ENCODE results near the gene METTL24.
"Not testable (repeated sequence)": the region's sequence is repeated elsewhere in the genome, so short reads cannot be mapped to it uniquely, and the experiment has no call there.

Gene METTL24

DNA sequence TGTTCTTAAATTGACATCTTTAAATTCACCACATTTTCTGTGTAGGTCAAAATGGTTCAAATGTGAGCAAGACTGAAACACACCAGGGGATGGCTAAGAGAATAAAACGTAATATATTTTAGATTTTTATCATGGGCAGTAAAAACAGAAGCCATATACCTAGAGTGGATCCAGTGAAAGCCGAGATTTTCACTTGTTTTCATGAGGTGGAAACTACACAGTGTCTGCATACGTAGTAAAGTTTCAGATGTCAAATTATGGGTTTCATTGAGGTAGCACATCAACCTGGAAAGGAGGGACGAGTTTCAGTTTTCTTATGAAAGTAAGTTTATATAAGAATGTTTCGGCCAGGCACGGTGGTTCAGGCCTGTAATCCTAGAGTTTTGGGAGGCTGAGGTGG, 25.9 kb downstream of the METTL24 start:
- no peak for DNase-seq

DNA sequence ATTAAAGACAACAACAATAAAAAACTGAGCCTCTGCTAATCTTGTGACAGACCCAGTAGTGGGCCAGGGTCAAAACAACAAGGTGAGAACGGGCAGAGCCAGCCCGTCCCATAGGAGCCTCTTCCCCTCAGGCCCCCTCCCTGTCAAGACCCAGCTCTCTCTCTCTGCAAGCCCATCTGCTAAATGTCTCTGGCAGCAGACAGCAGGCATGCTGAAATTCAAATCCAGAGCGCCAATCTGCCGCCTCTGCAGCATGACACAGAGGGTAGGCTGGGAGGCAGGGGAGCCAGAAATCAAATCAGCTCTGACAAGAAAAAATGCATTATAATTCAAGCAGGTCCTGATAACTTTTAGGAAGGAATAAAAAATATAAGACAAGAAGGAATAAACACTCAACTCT, 26.3 kb downstream of the METTL24 start:
- DNase-seq: no peak

DNA sequence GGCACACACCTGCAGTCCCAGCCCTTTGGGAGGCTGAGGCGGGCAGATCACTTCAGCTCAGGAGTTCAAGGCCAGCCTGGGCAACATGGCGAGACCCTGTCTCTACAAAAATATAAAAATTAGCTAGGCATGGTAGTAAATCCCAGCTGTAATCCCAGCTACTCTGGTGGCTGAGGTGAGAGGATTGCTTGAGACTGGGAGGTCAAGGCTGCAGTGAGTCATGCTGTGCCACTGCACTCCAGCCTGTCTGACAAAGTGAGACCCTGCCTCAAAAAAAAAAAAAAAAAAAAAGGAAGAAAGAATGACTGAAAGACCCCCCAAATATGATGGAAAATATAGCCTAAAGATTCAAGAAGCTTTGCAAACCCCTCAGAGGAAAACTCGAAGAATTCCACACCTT, 26.8 kb downstream of the METTL24 start:
- no peak for DNase-seq

DNA sequence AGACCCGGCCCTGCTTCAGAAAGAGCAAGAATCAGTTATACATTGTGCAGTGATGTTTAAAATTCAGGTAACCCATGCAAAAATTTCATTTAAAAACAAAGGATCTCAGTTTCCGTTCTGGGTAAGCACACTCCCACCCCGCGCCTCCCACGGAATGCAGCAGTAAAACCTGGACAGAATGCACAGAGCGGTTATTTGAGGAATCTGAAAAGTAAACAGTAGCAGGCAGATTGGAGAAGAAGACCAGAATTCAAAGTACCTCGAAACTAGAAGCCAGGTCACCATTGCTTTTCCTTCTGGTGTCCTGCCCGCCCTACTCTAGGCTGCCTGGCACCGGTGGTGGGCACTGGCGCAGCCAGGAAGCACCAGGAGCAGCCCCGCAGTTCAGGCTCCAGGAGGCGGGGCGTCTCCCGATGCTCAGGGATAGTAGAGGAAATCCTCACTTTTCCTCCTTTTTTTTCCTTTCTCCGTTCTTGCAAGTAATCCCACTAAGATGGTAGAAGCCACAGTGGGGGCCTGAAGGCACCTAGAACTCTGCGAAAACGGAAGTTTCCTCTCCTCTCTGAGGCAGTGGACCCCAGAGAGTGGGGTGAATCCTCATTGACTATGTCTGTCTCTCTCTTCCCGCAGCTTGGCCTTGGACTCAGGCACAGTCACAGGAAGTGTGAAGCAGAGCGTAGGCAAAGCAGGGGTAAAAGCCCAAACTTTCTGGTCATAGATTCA, 28.3 kb downstream of the METTL24 start:
- no peak for DNase-seq

DNA sequence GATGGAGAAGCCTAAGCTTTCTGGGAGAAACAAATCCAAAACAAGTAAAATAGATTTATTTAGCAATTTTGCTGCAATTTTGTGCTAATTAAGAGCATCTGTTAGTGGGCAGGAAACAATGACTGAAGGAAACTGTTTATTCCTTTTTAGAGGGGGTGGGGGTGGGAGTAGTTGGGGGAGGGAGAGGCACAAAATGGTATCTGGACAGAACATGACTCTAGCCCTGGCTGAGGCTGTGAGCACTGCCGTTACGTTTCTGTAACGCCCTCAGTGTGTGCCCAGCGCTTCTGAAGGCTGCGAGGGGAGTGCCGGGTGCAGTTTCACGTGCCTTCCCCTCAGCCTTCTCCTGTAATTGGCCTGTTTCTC, 28.8 kb downstream of the METTL24 start:
- DNase-seq: no peak

DNA sequence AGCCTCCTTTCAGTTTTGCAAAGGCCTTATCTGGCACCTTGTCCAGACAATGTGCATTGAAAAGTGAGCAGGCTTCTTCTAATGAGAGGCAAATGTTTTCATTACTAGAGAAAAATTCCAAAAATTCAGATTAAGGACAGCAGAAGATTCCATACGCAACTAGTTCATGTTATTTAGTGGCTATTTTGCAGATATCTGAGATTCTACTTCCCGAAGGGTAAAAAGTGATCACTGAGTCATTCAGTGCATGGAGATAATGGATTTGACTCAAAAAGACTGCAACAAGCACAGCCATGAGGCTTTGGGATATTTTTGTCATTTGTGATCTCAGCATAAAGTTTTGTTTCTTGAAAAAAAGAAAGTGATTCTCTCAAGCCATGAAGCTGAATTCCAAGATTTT, 29.9 kb downstream of the METTL24 start:
- no peak for DNase-seq

DNA sequence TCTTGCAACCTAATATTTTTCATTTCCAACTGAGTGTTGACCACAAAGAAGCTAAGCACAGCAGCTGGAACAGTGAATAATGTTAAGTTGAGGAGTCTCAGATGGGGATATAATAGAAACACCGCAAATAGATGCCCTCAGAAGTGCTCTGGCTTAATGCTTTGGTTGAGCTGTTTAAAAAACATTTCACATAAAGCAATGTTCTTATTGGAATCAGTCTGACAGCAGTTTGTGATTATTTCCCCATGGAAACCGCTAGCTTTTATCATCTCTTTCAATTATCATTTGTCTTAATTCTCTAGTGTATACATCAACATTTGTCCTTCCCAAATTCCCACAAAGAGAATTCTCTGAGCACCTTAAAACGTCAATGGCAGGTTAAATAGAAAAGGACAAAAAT, 30.8 kb downstream of the METTL24 start:
- DNase-seq: no peak

DNA sequence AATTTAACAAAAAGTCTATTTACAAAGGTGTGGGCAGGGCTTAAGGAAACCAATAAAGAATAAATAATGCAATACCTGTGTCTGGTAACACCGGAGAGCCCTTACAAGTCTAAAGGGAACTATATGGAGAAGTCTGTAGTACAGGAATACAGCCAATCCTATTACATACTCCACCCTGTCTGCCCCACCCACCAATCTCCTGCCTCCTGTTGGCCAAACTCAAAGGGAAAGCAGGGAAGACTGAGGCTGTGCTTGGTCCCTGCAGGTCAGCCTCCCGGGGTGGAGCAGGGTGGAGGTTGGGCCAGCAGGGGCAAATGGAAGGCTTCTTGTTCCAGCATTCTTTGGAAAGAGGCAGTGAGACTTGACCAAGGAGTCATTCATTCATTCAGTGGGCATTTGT, 31.5 kb downstream of the METTL24 start:
- DNase-seq: no peak

DNA sequence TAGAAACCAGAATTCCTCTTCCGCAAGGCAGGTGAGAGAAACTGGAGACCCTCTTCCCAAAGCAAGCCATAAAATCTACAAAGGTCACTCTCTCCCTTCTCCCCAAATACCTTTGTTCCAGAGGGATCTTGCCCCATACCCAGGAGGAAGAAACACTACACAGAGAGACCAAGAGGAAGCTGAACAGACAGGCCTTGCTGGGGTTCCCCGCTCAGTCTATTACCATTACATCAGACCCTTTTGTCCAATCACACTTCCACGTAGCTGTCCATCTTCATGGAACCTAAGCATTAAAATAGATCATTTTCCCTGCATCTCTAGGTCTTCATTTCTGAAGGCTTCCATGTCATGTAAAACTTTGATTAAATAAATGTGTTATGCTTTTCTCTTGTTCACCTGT, 32.1 kb downstream of the METTL24 start:
- no peak for DNase-seq

DNA sequence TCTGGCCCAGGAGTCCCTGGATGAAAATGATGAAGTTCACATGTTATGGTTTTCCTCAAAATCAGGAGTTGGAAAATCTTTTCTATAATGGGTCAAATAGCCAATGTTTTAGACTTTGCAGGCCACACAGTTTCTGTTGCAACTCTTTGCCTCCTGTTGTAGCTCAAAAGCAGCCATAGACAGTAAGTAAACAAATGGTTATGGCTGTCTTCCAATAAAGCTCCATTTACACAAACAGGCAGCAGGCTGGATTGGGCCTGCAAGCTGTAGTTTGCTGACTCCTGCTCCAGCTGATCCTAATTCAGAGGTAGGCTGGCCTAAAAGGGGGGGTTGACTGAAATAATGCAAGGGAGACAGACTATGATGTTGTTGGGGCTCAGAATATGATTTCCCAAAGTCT, 33.0 kb downstream of the METTL24 start:
- DNase-seq: no peak

DNA sequence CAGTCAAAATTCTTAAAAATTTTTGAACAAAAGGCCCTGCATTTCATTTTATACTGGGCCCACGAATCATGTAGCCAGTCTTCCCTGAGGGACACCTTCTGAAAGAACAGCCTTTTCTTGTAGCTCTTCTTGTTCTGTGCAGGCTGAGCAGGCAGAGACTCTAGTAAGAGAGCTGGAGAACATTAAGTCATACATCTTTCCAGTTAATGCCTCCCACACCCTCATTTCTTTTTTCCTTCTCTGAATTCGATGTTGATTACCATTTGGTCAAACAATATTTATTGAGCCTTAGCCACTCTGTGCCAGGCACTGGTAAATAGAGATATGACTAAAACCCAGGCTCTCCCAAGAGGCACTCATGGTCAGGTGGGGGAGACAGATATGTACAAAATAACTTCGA, 33.6 kb downstream of the METTL24 start:
- no peak for DNase-seq

DNA sequence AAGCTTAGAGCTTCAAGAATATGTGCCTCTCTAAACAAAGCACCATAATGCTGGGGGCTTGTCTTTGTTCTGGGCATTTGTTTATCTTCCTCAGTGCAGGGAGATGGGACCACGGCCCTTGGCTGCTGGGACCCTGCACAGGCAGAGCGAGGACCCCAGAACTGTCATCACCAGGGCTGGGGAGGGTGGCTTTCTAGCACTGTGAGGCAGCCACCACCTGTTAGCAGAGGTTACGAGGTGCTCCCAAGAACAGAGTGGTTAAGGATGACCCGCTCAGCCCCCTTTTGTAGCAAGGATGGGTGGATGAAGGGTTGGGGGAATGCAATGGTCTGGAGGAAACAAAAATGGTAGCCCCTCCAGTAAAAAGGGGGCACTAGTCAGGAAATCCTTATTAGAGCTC, 34.9 kb downstream of the METTL24 start:
- no peak for DNase-seq

DNA sequence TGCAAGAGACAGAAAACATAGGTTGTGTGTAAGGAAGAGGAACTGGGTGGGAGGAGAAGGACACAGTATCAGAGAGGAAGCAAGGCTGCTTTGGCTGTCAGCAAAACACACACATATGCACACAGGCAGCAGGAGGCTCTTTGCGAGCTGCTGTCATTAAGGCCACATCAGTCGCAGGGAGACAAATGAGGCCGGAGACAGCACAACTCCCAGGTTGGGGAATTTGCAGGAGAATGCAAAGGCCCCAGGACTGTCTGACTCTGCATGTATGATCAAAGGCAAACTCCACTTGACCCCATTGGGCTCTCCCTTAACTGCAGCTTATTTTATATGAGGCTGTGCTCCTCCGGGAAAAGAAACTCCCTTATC, 35.3 kb downstream of the METTL24 start:
- DNase-seq: no peak

DNA sequence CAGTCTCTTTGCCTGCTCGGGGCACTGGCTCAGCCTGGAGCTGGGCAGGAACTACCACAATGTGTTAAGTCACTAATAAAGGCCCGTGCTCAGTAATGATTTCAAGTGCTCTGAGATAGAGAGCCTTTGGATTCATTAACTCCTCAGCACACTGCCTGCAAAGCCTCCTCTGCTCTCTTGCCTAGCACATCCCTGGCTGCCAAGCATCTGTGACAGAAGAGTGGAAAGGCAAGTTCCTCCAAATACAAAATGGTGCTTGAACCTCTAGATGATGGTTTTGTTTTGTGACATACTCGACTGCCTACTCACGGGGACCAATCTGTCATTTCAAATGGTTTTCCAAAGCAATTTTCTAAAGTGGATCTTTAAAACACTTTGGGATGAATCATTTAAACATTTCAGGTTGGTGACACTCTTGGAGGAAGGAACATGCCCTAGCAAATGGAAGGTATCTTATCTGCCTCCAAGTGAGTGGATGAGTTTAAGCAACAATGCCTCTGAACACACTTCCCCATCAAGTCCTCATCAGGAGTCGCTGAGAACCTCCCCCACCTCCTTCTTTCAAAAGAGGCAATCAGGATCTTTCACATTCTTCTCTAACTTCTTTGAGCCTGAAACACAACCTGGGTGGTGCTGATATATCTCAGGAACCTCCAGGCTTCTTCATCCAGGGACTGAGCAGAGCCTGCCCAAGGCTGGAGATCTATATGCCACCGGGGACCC, 35.8 kb downstream of the METTL24 start:
- no peak for DNase-seq

DNA sequence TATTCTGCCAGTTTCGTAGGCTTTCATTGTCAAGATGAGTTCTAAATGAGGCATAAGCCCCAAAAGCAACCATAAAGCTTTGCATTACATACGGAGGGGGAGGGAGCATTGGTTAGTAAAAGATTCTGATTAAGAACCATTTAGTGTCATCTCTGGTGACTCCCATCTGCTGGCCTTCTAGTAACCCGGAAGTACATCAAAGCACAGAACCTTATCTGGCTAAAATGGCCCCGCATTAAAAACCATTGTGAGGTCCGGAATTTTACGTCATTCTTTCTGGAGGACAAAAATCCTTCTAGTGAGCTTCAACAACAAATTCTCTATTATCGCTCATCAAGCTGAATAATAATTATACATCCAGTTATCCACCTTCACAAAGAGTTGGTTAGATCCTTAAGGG, 37.8 kb downstream of the METTL24 start:
- no peak for DNase-seq

DNA sequence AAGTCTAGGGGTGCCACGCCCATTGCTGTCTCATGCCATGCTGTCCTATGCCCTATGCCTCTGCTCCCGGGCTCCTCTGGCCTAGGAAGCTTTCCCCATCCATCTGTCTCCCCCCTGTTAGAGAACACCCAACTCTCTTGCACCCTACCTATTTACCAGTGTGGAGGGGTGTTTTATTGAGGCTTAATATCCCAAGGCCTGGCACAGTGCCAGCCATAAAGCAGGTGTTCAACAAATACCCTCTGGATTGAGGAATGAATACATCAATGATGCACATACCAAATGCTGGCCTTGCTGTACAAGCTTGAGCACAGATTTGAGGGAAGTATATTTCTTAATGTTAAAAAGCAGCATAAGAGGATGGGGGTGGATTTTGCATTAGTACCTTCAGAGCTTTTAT, 38.3 kb downstream of the METTL24 start:
- no peak for DNase-seq

DNA sequence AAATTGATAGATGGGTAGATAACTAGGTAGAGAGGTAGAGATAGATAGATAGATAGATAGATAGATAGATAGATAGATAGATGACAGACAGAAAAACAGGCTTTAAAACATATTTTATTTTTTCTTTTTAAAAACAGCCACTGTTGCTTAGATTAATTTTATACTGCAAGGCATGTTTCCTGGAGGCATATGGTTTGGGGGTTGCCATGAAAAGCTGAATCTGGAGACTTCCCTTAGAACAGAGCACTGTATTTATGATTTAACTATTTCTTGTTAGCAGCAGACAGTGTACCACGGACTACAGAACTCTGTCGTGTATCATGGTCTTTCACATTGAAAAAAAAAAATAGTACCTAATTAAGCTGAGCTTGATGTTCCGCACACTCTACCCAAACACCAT, 38.8 kb downstream of the METTL24 start:
- DNase-seq: no peak

DNA sequence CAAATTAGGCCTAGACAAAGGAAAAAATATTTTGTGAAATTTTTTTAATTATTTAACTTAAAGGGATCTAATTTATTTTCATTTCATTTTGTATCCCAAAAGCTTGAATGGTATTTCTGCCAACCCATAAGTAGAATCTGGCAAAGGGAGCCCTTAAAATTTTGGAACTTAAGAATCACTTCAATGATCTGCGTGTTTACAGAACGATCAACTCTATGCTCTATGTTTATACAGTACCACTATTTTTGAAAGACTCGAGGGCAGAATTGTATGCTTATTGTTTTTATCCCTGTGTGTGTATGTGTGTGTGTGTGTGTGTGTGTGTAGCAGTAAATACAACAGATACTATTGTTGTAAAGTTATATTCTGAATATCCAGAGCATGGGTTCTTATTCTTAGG, 39.2 kb downstream of the METTL24 start:
- no peak for DNase-seq

DNA sequence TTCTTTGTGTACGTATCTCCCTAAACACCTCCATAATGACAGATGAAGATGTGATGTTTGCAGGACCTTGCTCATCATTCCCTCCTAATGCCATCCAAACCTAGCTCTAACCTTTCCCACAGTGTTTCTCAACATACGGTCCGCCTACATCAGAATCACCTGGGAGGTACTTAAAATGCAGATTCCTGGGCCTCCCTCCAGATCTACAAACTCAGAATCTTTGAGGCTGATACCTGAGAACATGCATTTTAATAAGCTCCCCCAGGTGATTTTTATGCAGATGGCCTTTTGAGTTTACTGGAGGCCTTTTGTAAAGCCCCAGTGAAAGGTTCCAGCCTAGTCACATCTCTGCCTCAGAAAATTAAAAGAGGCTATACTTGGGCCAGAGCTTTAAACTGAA, 40.5 kb downstream of the METTL24 start:
- no peak for DNase-seq

DNA sequence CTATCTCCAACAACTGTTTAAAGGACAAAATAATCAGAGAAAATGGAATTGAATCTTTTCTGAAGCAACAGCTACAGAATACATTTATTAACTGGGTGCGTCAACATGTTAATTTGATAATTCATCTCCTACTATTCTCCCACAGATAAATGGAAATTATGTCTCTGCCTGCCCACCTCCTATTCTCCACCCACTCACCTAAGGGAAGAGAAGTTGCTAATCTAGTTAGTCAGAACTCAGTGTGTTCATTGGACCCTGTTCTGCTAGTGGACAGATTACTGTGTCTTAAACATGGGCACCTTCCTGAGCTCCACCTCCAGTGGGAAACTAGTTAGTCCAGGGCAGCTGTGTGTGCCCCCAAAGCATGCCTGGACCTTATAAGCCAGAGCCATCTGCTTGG, 41.0 kb downstream of the METTL24 start:
- DNase-seq: no peak

DNA sequence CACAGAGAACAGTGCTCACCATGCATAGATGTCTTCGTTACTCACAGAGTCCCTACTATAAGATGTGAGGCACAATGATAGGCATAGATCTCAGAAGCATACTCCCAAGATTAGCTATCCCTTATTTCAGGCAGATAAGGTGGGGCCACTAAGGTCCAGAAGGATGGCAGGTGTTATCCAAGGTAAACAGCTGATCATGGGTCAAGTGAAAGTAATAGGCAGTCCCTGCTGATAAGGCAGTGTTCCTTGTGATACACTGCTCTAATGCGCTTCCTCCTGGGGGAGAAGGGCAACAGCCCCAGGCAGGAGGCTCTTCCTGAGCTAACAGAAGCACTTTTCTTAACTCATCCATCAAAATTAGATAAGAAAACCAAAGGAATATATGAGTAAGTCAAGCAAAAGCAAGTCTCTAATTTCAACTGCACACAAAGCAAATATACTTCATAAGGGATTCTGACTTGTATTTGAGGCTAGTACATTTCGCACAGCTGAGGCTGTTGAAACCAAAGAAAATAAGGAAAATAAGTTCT, 42.2 kb downstream of the METTL24 start:
- DNase-seq: no peak

DNA sequence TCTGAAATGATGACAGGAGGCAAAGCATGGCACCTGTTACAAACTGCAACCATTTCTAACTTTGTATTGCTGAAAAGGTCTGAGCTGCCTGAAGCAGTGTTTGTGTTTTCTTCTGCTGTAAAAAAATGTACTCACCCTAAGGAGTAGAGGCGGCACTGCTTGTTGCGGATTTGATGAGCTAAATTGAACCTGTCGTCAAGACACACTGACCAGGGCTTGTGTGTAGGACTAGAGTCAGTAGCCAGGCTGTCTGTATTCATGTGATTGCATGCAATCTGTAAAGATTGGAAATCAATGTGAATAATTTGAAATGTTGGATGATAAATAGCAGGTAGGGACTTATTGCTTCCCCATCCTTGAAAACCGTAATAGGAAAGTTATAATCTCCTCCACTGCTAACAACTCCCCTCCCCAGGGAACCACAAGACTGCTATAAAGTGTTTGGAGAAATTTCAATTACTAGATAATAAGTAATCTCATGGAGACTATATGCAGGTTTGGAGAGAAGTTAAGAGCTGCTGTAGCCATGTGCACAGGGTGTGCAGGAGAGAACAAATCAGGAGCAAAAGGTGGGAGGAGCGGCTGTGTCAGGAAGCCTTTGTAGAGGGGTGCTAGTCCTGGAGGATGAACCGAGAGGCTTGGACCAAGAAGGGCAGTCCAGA, 42.8 kb downstream of the METTL24 start:
- no peak for DNase-seq

DNA sequence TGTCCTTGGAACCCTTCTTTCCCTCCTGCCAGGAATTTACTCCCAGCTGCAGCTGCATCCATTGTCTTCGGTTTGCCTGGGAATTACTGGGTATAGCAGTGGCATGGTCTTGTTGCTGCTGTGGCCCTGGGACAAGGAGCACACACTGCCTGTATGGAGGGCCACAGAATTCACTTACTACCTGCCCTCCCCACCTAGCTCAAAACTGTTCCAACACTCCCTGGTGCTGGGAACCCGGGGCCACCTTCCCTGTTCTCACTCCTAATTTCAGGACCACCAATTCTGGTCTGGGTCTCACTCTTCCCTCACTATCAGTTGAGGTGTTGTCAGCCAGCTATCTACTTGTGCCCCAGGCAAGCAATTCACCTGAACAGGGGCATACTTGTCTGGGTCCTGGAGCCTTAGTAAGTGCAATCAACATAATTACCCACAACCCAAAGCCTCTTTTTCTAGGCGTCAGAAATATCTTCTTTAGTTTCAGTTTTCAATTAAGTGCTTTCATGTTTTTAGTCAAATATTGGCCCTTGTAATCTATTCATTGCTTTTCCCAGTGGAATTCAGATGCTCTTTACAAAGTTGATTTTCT, 47.2 kb downstream of the METTL24 start:
- DNase-seq: no peak

DNA sequence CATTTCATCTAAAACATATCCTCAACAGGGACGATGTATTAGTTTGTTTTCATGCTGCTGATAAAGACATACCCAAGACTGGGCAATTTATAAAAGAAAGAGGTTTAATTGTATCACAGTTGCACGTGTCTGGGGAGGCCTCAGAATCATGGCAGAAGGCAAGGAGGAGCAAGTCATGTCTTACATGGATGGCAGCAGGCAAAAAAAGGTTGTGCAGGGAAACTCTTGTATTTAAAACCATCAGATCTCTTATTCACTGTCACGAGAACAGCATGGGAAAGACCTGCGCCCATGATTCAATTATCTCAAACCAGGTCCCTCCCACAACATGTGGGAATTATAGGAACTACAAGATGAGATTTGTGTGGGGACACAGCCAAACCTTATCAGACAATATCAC, 48.7 kb downstream of the METTL24 start:
- not testable (repeated sequence) for DNase-seq
